Kasumi-1 (cell line): Measurements from ENCODE around the gene EN2.

Experiments used
- DNase-seq, 2 experiments: peaks; one replicate each; lab custom pipeline; 2025; lab: John Stamatoyannopoulos, UW

EN2 gene

DNA sequence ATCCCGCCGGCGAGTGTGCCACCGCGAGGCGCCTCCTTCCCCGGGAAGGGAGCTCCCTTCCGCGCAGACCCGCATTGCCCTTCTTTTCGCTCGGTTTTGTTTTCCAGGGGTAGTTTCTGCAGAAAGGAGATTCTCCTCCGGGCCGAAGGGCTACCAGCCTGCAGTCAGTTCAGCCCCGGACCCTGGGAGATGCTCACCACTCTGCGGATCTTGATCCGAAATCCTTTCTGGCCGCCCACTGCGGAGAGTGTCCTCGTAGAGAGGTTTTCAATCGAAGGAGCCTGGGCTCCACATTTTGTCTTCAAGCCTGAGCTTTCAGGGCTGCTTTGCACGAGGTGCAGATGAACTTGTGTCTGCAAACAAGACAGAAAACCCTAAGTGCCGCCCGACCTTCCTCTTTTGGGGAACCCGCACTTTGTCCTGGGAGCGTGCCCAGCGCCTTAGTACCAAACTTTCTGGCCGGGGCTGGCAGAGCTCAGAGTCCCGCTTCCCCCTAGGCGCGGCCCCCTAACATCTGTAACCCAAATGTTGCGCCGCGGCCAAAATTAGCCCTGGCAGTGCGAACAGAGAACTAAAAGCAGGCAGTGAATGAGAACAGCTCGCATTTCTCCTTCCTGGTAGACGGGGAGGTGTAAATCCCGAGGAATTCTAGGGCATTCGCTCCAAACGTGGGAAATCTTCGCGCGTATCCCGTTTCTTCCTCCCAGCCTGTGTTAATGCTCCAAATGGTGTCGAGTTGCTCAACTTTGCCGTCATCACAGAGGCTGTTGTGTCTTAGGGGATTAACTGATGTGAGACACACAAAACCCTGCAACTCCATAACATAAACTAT lies 6.7 kb upstream of the EN2 start:
- no peak for DNase-seq

DNA sequence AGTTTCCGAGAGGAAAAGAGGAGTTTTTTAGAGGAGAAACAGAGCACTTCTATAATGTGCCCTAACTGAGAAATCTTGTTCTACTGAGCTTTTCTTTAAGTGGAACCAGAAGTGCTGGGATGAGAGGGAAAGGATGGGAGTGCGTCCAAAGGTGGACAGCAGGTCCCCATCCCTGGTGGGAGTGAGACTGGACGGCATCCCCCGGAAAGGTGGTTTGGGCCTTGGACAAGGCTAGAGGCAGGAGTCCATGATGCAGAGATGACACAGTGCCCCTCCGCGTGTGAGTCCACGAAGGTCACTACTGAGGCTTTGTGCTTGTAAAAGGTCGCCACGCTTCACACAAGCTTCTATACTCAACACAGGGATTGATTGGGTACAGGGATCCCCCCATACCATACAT lies 6.1 kb upstream of the EN2 start:
- DNase-seq, result no peak

DNA sequence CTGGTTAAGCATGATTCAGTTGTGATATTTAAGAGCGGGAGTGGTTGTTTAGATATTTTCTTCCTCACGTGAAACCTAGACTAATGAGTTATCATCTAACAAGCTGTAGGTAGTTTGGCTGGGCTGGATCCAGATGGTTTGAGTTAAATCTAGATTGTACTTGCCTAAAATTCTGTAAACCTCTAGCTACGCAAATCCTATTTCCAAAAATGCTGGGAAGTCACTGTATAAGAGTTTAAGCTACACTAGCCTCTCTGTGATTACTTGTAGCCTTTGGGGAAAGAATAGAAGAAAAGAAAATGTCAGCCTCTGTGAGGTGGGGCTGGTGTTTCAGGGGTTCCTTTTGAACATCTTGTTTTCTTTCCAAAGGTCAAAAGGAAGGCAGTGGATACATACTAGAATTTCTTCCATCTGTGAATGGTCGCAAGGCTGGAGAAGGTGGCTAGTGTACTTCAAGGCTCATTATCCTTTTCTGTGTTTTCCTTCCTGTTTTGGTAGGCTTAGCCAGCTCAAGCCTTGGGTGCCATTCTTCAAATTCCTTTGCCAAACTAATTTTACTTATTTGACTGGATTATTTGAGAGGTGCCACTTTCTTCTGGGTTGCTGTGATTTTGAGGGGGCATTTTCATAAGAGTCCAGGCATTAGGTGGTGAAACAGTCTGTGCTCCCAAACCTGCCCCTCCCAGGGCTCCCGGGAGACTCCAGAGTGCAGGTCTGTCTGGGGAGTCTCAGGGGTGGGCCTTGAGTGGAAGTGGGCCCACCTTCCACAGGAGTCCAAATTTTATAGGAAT lies 5.2 kb upstream of the EN2 start:
- DNase-seq, result no peak

DNA sequence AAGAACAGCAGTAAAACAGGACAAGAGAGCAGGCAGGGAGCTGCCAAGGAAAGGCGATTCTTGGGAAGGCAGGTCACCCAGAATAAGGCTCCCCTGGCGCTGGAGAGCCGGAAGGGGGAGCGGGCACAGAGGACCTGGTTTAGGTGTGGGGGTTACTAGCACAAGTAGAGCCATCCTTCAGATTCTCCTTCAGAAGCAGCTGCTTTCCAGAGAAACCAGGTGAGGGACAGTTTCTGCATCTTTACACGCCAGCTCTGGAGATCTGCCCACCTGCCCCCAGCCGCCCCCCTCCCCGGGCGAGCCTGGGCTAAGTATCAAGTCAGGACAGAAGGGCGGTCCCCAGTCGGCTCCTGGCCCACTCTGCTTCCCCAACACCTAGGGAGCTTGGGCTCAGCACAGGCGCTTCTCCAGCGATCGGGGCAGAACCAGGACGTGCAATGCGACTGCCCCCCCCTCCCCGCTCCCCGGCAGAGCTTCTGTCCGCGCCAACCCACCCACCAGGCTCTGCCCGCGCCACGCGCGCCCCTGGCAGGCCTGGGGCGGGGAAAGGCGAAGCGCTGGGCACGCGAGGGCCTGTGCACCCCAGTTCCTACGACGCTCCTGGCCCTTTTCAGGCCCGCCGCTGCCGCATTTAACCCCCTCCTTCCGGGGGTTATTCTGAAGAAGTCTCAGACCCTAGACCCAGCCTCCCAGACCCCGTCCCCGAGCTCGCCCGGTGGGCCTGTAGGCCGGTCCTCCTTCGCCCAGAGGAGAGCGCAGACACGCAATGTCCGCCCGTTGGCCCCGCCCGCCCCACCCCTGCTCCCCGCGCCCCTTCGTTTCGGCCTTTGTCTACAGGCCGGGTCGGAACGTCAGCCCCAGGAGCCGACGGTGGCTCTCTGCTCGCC lies 4.4 kb upstream of the EN2 start:
- DNase-seq, result no peak

DNA sequence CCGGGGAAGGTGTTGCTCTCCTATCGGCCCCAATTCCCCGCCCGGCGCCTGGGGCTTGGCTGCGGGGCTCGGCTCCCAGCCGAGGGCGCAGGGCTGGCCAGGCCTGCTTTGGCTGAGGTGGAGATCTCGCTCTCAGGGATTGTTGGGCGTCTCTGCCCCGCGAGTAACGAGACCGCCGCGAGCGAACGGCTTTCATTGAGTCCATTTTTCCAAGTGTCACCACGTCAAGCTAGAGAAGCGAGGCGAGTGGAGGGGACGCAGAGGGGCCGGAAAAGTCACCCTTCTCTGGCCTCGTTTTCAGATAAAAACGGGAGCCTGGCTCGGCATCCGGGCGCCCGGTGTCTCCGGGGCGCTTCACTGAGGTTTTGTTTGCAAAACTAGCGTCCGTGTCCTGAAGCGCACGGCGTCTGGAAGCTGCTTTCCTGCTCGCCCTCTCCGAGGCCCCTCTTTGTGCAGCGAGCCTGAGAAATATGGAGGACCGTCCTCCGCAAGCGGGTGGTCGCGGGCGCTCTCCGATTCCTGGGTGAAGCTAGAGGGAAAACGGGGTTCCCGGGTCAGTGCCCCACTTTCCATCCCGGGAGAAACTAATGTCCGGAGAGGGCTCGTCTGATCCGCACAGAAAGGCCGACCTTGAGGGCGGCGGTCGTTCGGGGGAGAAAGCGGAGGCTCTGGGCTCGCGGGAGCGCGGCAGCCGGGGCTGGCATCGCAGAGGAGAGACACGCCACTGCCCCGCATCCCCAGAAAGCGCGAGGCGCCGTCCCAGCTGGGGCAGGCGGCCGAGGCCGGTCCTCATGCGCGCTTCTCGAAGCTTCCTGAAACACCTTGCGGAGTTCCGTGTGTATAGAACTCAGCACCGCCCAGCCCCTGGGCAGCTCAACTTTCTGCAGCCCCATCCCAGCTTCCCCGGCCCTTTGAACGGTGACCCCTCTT lies 3.5 kb upstream of the EN2 start:
- no peak for DNase-seq

DNA sequence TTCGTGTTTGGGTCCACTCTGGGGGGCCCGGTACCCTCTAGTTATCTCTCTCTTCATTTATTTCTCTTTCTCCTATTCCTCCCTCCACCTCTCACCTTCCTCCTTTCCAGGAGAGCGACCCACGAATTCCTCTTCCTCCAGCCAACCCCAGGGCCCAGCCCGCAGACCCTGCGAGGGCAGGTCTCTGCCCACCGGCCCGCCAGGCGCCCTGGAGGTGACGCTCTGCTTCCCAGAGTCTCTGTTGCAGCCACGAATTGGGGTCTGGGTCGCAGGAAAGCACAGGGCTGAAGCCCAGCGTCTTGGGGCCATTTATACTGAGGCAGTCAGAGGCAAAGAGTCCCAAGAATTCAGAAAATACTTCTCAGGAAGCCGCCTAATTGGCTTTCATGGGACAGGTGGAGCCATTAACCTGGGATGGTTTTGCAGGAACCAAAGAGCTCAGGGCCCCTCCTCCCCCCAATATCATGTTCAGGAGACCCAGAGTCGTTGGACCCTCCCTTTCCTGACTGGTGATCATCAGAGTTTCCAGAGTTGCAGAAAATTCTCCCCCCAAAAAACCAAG lies 2.7 kb upstream of the EN2 start:
- no peak for DNase-seq

DNA sequence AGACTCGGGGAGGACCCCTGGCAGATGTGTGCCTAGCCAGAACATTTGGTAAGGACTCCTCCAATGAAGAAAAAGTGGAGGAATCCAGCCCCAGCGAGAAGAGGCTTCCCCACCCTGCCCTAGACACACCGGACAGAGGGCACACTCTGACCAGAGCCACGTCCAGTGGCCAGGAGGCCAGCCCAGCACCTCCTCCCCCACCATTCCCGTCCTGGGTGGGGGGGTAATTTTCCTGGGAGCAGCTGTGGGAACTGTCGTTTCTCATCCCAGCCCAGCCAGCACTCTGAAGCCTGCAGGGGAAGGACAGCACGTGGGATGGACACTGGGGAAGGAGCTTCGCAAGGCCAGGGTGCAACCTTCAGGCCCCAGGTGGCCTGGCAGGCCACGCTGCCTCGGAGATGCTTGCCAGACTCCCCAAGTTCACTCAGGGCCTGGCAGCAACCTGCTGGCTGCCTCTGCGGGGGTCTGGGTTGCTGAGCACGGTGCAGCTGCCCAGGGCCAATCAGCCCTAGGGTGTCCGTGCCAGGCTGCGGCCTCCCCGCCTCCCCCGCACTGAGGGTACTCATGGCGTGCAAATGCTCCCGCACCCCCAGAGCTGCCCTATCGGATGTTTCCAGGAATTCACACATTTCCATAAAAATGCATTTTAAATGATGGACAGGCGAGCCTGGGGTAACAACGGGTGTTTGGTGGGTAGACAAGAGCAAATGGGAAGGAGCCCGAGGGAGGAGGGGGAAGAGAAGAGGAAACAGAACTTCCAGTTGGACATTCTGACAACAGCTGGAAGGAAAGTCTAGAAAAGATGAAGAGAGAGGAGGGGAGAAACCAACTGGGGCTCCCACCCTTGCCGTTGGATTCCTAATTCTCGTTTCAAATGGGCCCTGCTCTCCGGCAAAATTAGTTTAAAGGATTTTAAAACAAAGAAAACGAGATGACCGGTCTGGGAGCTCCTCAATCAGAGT lies 1.9 kb upstream of the EN2 start:
- DNase-seq, result no peak

DNA sequence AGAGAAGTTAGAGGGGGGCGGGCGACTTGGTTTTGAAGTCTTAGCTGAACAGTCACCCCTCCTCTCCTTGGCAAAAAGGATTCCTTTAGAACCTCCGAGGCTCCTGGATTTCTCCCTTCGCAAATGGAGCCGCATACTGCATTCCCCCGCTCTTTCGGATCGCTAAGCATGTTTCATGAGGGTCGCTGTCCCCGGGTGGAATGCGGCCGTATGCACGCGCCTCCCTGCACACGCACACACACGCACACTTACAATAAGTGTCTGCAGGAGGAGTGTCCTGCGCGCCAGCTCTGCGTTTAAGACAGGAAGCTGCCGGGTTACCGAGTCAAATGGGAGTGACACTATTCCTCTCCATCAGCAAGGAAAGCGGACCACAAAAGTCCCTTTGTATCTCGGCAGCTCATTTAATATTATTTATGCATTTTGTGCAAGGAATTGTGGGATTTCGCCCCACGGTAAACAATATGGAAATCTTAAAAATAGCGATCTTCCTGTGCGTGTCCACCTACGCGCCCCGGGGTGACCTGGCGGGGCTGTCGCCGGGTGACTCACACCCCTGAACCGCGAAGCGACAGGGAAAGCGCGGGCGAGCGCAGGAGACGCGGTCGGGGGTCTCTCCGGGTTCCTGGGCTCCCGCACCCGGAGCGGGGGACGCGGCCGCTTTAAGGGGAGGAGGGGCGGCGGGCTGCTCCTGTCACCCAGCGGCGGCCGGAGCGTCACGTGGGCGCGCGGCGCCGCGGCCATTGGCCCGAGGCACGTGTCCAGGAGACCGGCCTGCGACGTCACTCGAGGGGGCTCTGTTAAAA lies 988 bp upstream of the EN2 start:
- no peak for DNase-seq

DNA sequence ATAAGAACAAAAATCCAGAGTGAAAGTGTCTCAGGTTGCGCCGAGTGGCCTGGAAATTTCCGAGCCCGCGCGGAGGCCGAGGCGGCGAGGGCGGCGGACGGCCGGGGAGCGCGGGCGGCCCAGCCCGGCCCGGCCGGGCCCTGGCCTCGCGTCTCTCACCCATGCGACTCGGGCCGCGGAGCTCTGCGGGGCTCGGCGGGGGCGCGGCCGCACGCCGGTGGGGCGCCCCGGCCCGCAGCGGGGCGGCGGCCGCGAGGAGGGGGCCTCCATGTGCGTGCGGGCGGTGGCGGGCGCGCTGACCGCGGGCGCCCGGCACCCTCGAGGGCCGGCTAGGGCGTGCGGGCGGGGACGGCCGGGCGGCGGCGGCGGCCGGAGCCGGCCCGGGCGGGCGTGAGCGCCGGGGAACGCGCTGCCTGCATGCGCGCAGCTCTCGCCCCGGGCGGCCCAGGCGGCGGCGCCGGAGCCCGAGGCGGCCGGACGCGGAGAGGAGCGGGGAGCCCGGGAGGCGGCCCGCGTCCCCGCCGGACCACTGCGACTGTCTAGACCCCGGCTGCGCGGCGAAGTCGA lies 302 bp upstream of the EN2 start:
- DNase-seq, result no peak

DNA sequence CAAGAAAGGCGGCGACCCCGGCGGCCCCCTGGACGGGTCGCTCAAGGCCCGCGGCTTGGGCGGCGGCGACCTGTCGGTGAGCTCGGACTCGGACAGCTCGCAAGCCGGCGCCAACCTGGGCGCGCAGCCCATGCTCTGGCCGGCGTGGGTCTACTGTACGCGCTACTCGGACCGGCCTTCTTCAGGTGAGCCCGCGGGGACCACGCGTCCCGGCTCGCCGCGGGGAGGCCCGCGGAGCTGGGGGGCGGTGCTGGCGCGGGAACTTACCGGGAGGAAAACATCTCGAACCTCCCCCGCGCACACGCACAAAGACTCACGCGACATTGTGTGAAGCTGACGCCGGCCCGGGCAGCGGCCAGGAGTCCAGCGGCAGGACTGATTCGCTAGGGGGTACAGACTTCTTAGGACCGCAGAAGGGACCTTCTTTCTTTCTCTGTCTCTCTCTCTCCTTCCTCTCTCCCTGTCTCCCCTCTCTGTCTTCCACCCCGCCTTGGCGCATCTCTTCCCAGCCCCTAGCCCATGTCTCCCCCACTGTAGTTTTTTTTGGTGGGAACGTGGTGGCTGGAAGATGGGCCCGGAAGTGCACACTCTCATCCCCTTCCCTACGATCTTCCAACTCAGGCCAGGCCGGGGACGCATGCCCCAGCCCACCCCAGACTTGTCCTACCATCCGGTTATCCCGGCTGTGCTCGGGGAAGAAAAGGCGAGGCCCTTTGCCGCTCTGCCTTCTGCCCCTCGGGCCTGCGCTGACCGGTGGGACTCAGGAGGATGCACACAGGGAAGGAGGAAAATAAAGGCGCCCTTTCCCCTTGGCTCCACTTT lies 1.2 kb downstream of the EN2 start:
- no peak for DNase-seq

DNA sequence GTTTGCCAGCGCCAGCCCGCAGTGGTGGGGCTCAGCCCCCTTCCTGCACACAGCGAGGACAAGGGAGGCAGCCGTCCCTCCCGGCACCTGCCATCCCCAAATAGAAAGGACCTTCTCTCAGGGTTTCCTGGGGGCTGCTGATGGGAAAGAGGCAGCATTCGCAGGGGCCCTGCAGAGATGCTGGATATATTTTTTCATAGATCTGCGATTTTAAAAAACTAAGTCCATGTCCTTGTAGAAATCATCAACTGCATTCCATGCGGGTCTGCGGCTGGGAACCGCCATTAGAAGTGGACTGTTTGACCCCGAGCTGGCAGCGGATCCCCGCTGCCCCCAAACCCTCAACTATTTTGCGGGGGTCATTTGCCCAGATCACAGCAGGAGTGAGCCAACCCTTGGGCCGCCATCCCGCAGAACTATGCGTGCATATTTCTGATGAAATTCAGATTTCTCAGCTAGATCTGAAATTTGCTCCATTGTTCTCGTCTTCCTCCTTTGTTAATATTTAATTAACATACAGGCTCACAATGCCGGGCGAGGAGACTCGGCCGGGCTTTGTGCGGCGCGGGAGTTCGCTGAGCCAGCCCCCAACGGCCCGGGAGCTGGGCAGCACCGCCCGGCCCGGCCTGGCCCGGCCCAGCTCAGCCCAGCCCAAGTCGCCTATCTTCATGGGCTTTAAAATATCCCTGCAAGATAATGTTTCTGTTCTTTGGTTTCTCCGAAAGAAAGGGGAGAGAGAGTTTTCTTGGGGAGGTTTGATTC lies 2.0 kb downstream of the EN2 start:
- no peak for DNase-seq

DNA sequence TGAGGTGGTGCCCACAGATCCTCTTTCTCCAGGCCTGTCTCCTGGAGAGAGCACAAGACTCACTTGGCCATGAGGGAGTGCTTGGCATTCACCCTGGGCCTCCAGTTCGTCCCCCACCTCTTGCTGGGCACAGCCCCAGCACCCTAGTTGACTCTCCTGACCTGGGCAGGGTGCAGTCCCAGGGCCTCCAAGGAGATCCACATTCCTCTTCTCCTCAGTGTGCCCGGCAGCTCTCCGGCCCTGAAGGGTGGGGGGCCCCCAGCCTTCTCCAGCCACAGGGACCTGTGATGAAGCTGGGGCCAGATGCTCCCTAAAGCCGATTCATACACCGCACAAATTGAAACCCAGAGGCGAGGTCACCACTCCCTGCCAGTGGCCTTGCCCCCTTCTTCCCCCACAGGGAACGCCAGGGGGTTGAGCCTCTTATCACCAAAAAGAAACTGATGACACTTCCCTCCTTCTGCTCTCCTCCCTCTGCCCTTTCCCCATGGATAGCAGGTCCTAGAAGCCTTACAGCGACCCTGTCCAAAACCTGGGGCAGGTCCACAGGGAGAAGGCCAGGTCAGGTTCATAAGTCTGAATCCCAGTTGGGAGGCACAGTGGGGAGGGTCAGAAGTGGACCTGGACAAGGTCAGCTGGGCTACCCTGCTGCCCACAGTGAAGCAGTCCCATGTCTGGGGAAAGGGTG lies 3.1 kb downstream of the EN2 start:
- DNase-seq, result no peak

DNA sequence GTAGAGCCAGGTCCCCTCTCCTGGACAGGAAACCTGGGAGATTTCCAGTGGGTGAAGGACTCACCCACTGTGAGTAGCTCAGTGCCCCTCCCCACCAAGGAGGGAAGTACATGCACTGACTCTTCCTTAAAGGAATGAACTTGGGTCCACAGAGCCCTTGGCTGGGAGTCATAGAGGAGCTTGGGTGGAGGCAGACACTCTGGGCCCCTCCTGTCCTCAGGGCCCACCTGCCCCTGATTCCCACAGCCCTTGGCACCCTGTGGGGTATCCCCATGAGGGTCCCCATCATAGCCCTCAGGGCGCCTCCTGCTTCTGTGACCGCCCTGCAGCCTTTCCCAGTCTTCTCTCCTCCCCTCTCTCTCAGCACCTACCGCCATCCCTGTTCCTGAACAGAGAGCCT lies 3.7 kb downstream of the EN2 start:
- no peak for DNase-seq

DNA sequence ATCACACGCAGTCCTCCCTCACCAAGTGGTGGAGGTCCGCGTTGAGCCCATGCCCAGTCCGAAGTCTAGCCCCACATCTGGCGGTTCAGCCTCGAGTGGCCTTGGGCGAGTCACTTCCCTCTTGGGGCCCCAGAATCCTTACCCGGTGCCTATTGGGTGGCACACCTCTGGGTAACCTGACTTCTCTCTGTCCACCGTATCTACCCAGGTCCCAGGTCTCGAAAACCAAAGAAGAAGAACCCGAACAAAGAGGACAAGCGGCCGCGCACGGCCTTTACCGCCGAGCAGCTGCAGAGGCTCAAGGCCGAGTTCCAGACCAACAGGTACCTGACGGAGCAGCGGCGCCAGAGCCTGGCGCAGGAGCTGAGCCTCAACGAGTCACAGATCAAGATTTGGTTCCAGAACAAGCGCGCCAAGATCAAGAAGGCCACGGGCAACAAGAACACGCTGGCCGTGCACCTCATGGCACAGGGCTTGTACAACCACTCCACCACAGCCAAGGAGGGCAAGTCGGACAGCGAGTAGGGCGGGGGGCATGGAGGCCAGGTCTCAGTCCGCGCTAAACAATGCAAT lies 4.3 kb downstream of the EN2 start:
- no peak for DNase-seq

DNA sequence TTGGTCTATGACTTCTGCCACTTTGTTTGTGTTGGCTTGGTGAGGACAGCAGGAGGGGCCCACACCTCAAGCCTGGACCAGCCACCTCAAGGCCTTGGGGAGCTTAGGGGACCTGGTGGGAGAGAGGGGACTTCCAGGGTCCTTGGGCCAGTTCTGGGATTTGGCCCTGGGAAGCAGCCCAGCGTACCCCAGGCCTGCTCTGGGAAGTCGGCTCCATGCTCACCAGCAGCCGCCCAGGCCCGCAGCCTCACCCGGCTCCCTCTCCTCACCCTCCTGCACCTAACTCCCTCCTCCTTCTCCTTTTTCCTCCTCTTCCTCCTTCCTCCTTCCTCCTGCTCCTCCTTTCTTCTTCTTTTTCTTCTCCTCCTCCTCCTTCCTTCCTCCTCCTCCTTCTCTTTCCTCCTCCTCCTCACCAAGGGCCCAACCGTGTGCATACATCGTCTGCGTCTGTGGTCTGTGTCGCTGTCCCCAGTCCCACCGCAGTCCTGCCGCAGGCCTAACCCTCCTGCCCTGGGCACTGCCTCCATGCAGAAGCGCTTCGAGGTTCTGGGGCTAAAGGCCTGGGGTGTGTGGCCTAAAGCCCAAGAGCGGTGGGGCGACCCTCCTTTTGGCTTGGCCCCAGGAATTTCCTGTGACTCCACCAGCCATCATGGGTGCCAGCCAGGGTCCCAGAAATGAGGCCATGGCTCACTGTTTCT lies 5.3 kb downstream of the EN2 start:
- DNase-seq, result no peak
